Measurements from ENCODE around the gene HCRTR1.

DNA sequence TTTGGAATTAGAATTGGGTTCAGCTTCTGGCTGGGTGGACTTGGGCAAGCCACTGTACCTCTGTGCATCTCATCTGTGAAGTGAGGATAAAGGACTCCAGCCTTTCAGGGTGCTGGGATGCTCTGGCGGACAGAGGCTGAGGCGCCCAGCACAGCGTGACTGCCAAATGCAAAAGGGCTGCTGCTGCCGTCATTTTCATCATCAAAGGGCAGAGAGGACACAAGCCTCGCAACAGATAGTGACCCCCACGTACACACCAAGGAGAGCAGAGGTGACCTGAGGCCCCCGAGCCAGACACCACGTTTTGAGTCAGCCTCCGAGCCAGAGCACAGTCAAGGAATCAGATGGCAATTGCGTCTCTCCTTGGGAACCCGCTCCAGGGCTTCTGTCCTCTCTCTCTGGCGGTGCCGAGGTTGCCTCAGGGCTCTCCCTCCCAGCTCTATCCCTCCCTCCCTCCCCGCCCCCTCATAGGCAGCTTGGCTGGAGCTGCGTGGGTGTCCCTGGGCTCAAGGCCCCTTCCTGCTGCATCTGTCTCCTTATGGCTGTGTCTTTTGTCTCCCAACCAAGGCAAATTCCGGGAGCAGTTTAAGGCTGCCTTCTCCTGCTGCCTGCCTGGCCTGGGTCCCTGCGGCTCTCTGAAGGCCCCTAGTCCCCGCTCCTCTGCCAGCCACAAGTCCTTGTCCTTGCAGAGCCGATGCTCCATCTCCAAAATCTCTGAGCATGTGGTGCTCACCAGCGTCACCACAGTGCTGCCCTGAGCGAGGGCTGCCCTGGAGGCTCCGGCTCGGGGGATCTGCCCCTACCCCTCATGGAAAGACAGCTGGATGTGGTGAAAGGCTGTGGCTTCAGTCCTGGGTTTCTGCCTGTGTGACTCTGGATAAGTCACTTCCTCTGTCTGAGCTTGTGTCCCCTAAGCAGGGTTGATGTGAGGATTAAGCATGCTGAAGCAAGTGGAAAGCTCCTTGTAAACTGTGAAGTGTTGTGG, 9.0 kb downstream of the HCRTR1 start:
- TF ChIP-seq, protein P1, sequence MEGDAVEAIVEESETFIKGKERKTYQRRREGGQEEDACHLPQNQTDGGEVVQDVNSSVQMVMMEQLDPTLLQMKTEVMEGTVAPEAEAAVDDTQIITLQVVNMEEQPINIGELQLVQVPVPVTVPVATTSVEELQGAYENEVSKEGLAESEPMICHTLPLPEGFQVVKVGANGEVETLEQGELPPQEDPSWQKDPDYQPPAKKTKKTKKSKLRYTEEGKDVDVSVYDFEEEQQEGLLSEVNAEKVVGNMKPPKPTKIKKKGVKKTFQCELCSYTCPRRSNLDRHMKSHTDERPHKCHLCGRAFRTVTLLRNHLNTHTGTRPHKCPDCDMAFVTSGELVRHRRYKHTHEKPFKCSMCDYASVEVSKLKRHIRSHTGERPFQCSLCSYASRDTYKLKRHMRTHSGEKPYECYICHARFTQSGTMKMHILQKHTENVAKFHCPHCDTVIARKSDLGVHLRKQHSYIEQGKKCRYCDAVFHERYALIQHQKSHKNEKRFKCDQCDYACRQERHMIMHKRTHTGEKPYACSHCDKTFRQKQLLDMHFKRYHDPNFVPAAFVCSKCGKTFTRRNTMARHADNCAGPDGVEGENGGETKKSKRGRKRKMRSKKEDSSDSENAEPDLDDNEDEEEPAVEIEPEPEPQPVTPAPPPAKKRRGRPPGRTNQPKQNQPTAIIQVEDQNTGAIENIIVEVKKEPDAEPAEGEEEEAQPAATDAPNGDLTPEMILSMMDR (conservative IDR thresholded peaks at IDR 0.05; ENCODE audit: low read depth, low read length), result no peak
- TF ChIP-seq EZH2 (IDR thresholded peaks at IDR 0.05; ENCODE audit: low read length, unreplicated experiment), result no peak
- TF ChIP-seq EZH2phosphoT487 (IDR thresholded peaks at IDR 0.05; ENCODE audit: borderline replicate concordance, low read length), result no peak
